Measurements from ENCODE around the gene CCDC3.

- TF ChIP-seq CTCF (conservative IDR thresholded peaks at IDR 0.05; ENCODE audit: low read depth, low read length) (no peak), EZH2 (IDR thresholded peaks at IDR 0.05; ENCODE audit: borderline replicate concordance, low read depth, low read length, poor library complexity, severe bottlenecking) (no peak)
Measured at GRCh38 chr10:12897278-12897677, 104.2 kb downstream of the CCDC3 start.
